ENCODE results near the gene ZBTB16.

DNA sequence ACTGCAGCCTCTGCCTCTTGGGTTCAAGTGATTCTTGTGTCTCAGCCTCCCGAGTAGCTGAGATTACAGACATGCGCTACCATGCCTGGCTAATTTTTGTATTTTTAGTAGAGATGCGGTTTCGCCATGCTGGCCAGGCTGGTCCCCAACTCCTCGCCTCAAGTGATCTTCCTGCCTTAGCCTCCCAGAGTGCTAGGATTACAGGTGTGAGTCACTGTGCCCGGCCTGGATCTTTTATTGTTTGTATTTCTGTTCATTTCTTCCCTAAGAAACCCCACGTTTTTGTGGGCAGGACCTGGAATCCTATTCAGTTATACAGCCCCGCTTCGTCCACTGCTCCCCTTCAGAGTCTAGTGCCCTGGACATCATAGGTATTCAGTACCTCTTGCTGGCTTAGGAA lies 28.7 kb downstream of the ZBTB16 start:
- TF ChIP-seq, protein P1, sequence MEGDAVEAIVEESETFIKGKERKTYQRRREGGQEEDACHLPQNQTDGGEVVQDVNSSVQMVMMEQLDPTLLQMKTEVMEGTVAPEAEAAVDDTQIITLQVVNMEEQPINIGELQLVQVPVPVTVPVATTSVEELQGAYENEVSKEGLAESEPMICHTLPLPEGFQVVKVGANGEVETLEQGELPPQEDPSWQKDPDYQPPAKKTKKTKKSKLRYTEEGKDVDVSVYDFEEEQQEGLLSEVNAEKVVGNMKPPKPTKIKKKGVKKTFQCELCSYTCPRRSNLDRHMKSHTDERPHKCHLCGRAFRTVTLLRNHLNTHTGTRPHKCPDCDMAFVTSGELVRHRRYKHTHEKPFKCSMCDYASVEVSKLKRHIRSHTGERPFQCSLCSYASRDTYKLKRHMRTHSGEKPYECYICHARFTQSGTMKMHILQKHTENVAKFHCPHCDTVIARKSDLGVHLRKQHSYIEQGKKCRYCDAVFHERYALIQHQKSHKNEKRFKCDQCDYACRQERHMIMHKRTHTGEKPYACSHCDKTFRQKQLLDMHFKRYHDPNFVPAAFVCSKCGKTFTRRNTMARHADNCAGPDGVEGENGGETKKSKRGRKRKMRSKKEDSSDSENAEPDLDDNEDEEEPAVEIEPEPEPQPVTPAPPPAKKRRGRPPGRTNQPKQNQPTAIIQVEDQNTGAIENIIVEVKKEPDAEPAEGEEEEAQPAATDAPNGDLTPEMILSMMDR (IDR thresholded peaks at IDR 0.05) = no peak
- no peak for TF ChIP-seq POLR2A (IDR thresholded peaks at IDR 0.05)

All from uterus (tissue), 2 donors.